Measurements from ENCODE around the gene SMURF2.
"Not testable (repeated sequence)": the region's sequence is repeated elsewhere in the genome, so short reads cannot be mapped to it uniquely, and the experiment has no call there.

SMURF2 gene

GRCh38 chr17:64664299-64664981 is 2.3 kb upstream of the SMURF2 start:
- not testable (repeated sequence) for H3K4me1 ChIP-seq (ENCODE audit: control insufficient read depth, insufficient read depth, low read length); DNase-seq (ENCODE audit: low read depth, low spot score); H3K4me3 ChIP-seq (ENCODE audit: low read length); H3K27ac ChIP-seq (ENCODE audit: low read length); H3K9me3 ChIP-seq (ENCODE audit: control insufficient read depth, insufficient read depth, low read length); H3K36me3 ChIP-seq (ENCODE audit: control insufficient read depth, insufficient read depth, low read length); H3K27me3 ChIP-seq (ENCODE audit: control insufficient read depth, insufficient read depth, low read length)
- no CpG with 5 or more reads among the region's 6 CpGs for WGBS (ENCODE audit: insufficient coverage, insufficient read length)

- not testable (repeated sequence) for DNase-seq (ENCODE audit: low read depth, low spot score); H3K36me3 ChIP-seq (ENCODE audit: control insufficient read depth, insufficient read depth, low read length); H3K4me1 ChIP-seq (ENCODE audit: control insufficient read depth, insufficient read depth, low read length); H3K27me3 ChIP-seq (ENCODE audit: control insufficient read depth, insufficient read depth, low read length); H3K27ac ChIP-seq (ENCODE audit: low read length); H3K4me3 ChIP-seq (ENCODE audit: low read length); H3K9me3 ChIP-seq (ENCODE audit: control insufficient read depth, insufficient read depth, low read length)
- WGBS (ENCODE audit: insufficient coverage, insufficient read length): no CpG with 5 or more reads among the region's 12 CpGs
Observed at GRCh38 chr17:64663836-64664235, 1.7 kb upstream of the SMURF2 start.

- peak; percentile 70 for DNase-seq (ENCODE audit: low read depth, low spot score)
- WGBS (ENCODE audit: insufficient coverage, insufficient read length): no CpG with 5 or more reads among the region's 18 CpGs
- Histone ChIP-seq H3K27me3 (ENCODE audit: control insufficient read depth, insufficient read depth, low read length) (no peaks in the 10 kb centered on the region), H3K4me3 (ENCODE audit: low read length) (peak overlapping the region; percentile 94; the same call in 1 of the 2 replicates), H3K27ac (ENCODE audit: low read length) (no peak overlapping the region), H3K4me1 (ENCODE audit: control insufficient read depth, insufficient read depth, low read length) (no peaks in the 10 kb centered on the region; the same call in 1 of the 2 replicates), H3K36me3 (ENCODE audit: control insufficient read depth, insufficient read depth, low read length) (no peaks in the 10 kb centered on the region), H3K9me3 (ENCODE audit: control insufficient read depth, insufficient read depth, low read length) (no peaks in the 10 kb centered on the region)
Observed at GRCh38 chr17:64662774-64663367, 764 bp upstream of the SMURF2 start.

- no peak overlapping the region for H3K27ac ChIP-seq (ENCODE audit: low read length)
- H3K4me3 ChIP-seq (ENCODE audit: low read length): peak overlapping the region; percentile 94
- no CpG with 5 or more reads among the region's 32 CpGs for WGBS (ENCODE audit: insufficient coverage, insufficient read length)
- no peaks in the 10 kb centered on the region; the same call in 1 of the 2 replicates for H3K4me1 ChIP-seq (ENCODE audit: control insufficient read depth, insufficient read depth, low read length)
- no peaks in the 10 kb centered on the region for H3K9me3 ChIP-seq (ENCODE audit: control insufficient read depth, insufficient read depth, low read length)
- H3K36me3 ChIP-seq (ENCODE audit: control insufficient read depth, insufficient read depth, low read length): no peaks in the 10 kb centered on the region
- DNase-seq (ENCODE audit: low read depth, low spot score): no peak
- H3K27me3 ChIP-seq (ENCODE audit: control insufficient read depth, insufficient read depth, low read length): no peaks in the 10 kb centered on the region
Observed at GRCh38 chr17:64661726-64661975, 456 bp downstream of the SMURF2 start.

DNA sequence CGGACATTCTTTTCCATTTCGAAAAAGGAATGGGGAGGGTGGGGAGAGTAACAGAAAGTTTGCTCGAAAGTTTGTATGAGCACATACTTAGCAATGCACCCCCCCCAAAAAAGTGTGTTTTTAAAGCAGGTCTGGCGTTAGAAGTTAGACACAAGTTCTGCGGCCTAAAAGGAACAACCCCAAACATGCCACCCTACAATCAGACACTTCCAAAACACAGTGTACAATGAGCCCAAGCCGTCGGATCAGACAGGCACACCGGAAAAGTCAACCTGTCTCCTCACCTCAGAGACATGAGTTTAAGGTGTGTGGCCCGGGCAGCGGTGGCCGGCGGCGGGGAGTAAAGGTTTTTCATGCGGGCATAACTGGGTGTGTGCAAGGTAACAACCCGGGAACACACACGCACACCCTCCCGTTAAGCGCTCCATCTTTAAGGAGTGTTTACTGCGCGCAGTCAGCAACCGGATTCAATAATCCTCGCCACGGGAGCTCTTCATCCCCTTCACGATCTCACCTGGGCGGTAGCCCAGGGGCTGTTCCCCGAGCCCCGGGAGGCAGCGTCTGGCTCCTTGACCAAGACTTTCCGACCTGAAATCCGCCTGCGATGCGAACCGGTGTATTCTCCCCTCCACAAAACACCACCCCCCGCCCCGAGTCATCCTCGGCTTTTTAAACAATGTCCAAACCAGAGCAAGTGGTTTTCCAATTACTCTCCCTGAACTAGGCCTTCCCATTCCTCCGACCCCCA is 955 bp downstream of the SMURF2 start:
- H3K36me3 ChIP-seq (ENCODE audit: control insufficient read depth, insufficient read depth, low read length); H3K4me1 ChIP-seq (ENCODE audit: control insufficient read depth, insufficient read depth, low read length); H3K9me3 ChIP-seq (ENCODE audit: control insufficient read depth, insufficient read depth, low read length); H3K27me3 ChIP-seq (ENCODE audit: control insufficient read depth, insufficient read depth, low read length); H3K27ac ChIP-seq (ENCODE audit: low read length); DNase-seq (ENCODE audit: low read depth, low spot score): not testable (repeated sequence)
- no CpG with 5 or more reads among the region's 37 CpGs for WGBS (ENCODE audit: insufficient coverage, insufficient read length)
- H3K4me3 ChIP-seq (ENCODE audit: low read length): peak overlapping the region; percentile 94

DNA sequence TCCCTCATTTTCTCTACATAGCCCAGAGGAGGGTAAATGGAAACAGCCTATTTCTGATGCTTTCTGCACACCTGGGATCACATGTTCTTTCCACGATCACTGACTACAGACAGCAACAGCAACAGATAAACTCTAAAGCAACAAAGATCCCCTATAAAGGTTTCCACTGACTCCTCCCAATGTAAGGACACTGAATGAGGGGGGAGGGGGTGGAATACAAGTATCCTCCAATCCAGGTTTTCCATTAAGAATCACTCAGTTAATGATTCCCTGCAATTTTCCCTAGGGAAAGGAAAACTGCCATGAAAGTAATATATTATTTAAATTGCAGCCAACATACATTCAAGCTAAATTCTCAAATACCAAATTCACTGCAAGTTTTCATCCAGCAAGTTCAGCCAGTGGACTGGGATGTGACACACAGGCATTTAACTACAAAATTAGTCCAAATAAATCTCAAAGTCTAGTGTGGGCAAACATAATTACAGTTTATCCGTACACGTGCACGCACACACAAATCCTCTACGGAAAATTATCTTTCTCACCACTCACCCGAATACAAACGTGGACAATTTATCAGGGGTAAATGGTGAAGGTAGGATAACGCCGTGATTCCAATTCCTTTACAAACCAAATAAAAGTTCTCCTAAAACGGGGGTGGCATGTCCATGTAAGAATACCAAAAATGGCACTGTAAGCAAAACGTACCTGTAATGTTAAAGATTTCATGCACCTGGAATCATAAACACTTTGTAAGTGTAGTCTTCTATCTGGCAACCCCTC is 1.7 kb downstream of the SMURF2 start:
- peak overlapping the region; percentile 94; the same call in 1 of the 2 replicates for H3K4me3 ChIP-seq (ENCODE audit: low read length)
- H3K27ac ChIP-seq (ENCODE audit: low read length); H3K27me3 ChIP-seq (ENCODE audit: control insufficient read depth, insufficient read depth, low read length); H3K4me1 ChIP-seq (ENCODE audit: control insufficient read depth, insufficient read depth, low read length); H3K36me3 ChIP-seq (ENCODE audit: control insufficient read depth, insufficient read depth, low read length); H3K9me3 ChIP-seq (ENCODE audit: control insufficient read depth, insufficient read depth, low read length); DNase-seq (ENCODE audit: low read depth, low spot score): not testable (repeated sequence)
- no CpG with 5 or more reads among the region's 11 CpGs for WGBS (ENCODE audit: insufficient coverage, insufficient read length)

GRCh38 chr17:64658931-64659330 is 3.2 kb downstream of the SMURF2 start:
- H3K9me3 ChIP-seq (ENCODE audit: control insufficient read depth, insufficient read depth, low read length): no peaks in the 10 kb centered on the region
- no peaks in the 10 kb centered on the region; the same call in 1 of the 2 replicates for H3K4me1 ChIP-seq (ENCODE audit: control insufficient read depth, insufficient read depth, low read length)
- H3K4me3 ChIP-seq (ENCODE audit: low read length): no peak overlapping the region
- no peaks in the 10 kb centered on the region for H3K27me3 ChIP-seq (ENCODE audit: control insufficient read depth, insufficient read depth, low read length)
- H3K36me3 ChIP-seq (ENCODE audit: control insufficient read depth, insufficient read depth, low read length): no peaks in the 10 kb centered on the region
- H3K27ac ChIP-seq (ENCODE audit: low read length): no peak overlapping the region
- no peak for DNase-seq (ENCODE audit: low read depth, low spot score)

DNA sequence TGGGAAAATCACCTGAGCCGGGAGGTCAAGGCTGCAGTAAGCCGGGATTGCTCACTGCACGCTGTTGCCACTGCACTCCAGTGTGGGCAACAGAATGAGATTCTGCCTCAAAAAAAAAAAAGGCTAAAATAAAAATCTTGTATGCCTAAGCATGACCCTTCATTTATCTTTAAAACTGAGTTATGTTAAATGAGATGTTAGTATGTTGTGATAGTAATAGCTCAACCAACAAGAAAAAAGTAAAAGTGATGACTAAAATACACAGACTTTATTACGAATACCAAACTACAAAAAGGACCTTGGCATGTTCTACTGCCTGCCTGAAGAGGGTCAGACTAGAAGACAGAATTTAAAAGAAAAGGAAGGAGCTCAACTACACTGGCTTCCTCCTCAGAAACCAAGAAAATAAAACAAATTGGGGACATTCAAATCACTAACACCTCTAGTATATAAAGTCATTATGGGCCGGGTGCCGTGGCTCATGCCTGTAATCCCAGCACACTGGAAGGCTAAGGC is 4.4 kb downstream of the SMURF2 start:
- Histone ChIP-seq H3K4me1 (ENCODE audit: control insufficient read depth, insufficient read depth, low read length) (no peaks in the 10 kb centered on the region; the same call in 1 of the 2 replicates), H3K27ac (ENCODE audit: low read length) (no peak overlapping the region), H3K36me3 (ENCODE audit: control insufficient read depth, insufficient read depth, low read length) (no peaks in the 10 kb centered on the region), H3K27me3 (ENCODE audit: control insufficient read depth, insufficient read depth, low read length) (no peaks in the 10 kb centered on the region), H3K4me3 (ENCODE audit: low read length) (no peak overlapping the region), H3K9me3 (ENCODE audit: control insufficient read depth, insufficient read depth, low read length) (no peaks in the 10 kb centered on the region)
- no CpG with 5 or more reads among the region's 6 CpGs for WGBS (ENCODE audit: insufficient coverage, insufficient read length)
- DNase-seq (ENCODE audit: low read depth, low spot score): no peak

DNA sequence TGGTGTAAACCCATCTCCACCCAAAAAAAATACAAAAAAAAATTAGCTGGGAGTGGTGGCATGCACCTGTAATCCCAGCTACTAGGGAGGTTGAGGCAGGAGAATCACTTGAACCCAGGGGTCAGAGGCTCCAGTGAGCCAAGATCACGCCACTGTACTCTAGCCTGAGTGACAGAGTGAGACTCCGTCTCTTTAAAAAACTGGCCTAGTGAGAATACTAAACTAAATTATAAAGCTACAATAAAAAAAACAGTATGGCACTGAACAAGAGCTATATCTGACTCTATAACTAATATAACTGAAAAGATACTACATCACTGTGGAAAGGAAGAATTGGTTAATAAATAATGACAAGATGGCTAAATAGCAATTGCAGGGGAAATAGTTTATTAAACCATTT is 6.4 kb downstream of the SMURF2 start:
- no peak overlapping the region for H3K27ac ChIP-seq (ENCODE audit: low read length)
- no peaks in the 10 kb centered on the region for H3K9me3 ChIP-seq (ENCODE audit: control insufficient read depth, insufficient read depth, low read length)
- no peak for DNase-seq (ENCODE audit: low read depth, low spot score)
- H3K36me3 ChIP-seq (ENCODE audit: control insufficient read depth, insufficient read depth, low read length): no peaks in the 10 kb centered on the region
- no peaks in the 10 kb centered on the region for H3K27me3 ChIP-seq (ENCODE audit: control insufficient read depth, insufficient read depth, low read length)
- WGBS (ENCODE audit: insufficient coverage, insufficient read length): no CpG with 5 or more reads among the region's 2 CpGs
- no peak overlapping the region for H3K4me3 ChIP-seq (ENCODE audit: low read length)
- no peaks in the 10 kb centered on the region; the same call in 1 of the 2 replicates for H3K4me1 ChIP-seq (ENCODE audit: control insufficient read depth, insufficient read depth, low read length)

DNA sequence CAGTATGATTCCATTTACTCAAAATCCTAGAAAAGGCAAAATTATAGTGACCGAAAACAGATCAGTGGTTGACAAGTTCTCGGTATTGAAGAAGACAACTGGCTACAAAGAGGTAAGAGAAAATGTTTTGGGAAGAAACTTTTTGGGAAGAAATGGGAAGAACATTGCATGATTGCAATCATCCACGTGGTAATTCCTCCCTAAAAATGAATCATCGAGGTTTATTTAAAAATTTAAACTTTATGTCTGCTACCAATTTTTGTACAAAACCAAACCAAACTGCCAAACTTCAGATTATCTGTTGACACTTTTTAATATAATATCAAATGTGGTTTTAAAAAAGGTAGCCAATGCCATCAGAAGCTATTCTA is 8.1 kb downstream of the SMURF2 start:
- Histone ChIP-seq H3K9me3 (ENCODE audit: control insufficient read depth, insufficient read depth, low read length) (no peaks in the 10 kb centered on the region), H3K4me1 (ENCODE audit: control insufficient read depth, insufficient read depth, low read length) (no peaks in the 10 kb centered on the region), H3K27me3 (ENCODE audit: control insufficient read depth, insufficient read depth, low read length) (no peaks in the 10 kb centered on the region), H3K4me3 (ENCODE audit: low read length) (no peak overlapping the region), H3K36me3 (ENCODE audit: control insufficient read depth, insufficient read depth, low read length) (no peaks in the 10 kb centered on the region), H3K27ac (ENCODE audit: low read length) (no peak overlapping the region)
- WGBS (ENCODE audit: insufficient coverage, insufficient read length): no CpG with 5 or more reads among the region's 4 CpGs
- DNase-seq (ENCODE audit: low read depth, low spot score): no peak

All from iPS DF 6.9 (cell line).